Measurements from ENCODE around the gene SEPTIN3. TPM values are rescaled to one million over a fixed set of nuclear protein-coding genes. Genes with fewer than 3 reads are reported as not detected.

The SEPTIN3 gene
- polyA plus RNA-seq, 1 donor from 2014 or later: 167 TPM

DNA sequence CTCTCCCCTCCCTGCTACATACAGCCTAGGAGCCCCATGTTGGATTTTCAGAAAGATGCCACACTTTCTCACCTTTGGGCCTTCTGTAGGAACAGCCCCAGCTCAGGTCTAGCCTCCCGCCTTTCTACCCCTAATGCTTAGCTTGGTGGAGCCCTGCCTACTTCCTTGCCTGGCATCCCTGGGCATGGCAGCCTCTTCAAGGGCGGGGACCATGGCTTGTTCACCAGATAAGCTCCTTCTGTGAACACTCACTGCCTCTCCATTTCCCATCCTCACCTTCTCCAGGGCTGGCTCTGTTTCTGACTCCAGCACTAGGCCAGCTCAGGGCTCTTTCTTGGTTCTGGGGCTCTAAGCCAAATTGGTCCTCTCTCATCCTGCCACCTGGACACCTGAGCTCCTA is 1.4 kb downstream of the SEPTIN3 start:
- Histone ChIP-seq H3K79me2 (replicated peaks; ENCODE audit: insufficient read depth, low read length) (no peaks in the 10 kb centered on the region), H3K9me2 (ENCODE audit: insufficient read depth, low read length) (no peaks in the 10 kb centered on the region), H3K4me3 (ENCODE audit: low read length) (no peak overlapping the region), H4K20me1 (ENCODE audit: insufficient read depth) (no peaks in the 10 kb centered on the region), H2AFZ (ENCODE audit: low read depth, low read length) (no peak overlapping the region), H3K9ac (ENCODE audit: low read length) (no peak overlapping the region), H3K27me3 (ENCODE audit: insufficient read depth, low read depth, low read length) (no peaks in the 10 kb centered on the region), H3K9me3 (ENCODE audit: low read length) (no peaks in the 10 kb centered on the region), H3K27ac (ENCODE audit: low read length) (no peak overlapping the region), H3K4me2 (ENCODE audit: low read length) (no peak overlapping the region), H3K36me3 (ENCODE audit: insufficient read depth, low read length) (no peaks in the 10 kb centered on the region), H3F3A (ENCODE audit: insufficient read depth, low read length, poor library complexity, severe bottlenecking) (no peaks in the 10 kb centered on the region)
- TF ChIP-seq MXI1 (conservative IDR thresholded peaks at IDR 0.05; ENCODE audit: poor library complexity, severe bottlenecking): no peak
- TF ChIP-seq SMC3 (conservative IDR thresholded peaks at IDR 0.05; ENCODE audit: poor library complexity): no peak
- TF ChIP-seq EZH2 (IDR thresholded peaks at IDR 0.05; ENCODE audit: borderline replicate concordance, insufficient read depth, low read length, poor library complexity, severe bottlenecking): no peak
- TF ChIP-seq EP300 (conservative IDR thresholded peaks at IDR 0.05; ENCODE audit: poor library complexity, severe bottlenecking): no peak
- no peak for TF ChIP-seq TAF1 (IDR thresholded peaks at IDR 0.05; ENCODE audit: low read depth)
- no peak for TF ChIP-seq RAD21 (conservative IDR thresholded peaks at IDR 0.05)
- TF ChIP-seq, protein P1, sequence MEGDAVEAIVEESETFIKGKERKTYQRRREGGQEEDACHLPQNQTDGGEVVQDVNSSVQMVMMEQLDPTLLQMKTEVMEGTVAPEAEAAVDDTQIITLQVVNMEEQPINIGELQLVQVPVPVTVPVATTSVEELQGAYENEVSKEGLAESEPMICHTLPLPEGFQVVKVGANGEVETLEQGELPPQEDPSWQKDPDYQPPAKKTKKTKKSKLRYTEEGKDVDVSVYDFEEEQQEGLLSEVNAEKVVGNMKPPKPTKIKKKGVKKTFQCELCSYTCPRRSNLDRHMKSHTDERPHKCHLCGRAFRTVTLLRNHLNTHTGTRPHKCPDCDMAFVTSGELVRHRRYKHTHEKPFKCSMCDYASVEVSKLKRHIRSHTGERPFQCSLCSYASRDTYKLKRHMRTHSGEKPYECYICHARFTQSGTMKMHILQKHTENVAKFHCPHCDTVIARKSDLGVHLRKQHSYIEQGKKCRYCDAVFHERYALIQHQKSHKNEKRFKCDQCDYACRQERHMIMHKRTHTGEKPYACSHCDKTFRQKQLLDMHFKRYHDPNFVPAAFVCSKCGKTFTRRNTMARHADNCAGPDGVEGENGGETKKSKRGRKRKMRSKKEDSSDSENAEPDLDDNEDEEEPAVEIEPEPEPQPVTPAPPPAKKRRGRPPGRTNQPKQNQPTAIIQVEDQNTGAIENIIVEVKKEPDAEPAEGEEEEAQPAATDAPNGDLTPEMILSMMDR (IDR thresholded peaks at IDR 0.05; ENCODE audit: poor library complexity, severe bottlenecking): no peak
- TF ChIP-seq, protein P2, sequence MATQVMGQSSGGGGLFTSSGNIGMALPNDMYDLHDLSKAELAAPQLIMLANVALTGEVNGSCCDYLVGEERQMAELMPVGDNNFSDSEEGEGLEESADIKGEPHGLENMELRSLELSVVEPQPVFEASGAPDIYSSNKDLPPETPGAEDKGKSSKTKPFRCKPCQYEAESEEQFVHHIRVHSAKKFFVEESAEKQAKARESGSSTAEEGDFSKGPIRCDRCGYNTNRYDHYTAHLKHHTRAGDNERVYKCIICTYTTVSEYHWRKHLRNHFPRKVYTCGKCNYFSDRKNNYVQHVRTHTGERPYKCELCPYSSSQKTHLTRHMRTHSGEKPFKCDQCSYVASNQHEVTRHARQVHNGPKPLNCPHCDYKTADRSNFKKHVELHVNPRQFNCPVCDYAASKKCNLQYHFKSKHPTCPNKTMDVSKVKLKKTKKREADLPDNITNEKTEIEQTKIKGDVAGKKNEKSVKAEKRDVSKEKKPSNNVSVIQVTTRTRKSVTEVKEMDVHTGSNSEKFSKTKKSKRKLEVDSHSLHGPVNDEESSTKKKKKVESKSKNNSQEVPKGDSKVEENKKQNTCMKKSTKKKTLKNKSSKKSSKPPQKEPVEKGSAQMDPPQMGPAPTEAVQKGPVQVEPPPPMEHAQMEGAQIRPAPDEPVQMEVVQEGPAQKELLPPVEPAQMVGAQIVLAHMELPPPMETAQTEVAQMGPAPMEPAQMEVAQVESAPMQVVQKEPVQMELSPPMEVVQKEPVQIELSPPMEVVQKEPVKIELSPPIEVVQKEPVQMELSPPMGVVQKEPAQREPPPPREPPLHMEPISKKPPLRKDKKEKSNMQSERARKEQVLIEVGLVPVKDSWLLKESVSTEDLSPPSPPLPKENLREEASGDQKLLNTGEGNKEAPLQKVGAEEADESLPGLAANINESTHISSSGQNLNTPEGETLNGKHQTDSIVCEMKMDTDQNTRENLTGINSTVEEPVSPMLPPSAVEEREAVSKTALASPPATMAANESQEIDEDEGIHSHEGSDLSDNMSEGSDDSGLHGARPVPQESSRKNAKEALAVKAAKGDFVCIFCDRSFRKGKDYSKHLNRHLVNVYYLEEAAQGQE (IDR thresholded peaks at IDR 0.05; ENCODE audit: borderline replicate concordance): no peak

DNA sequence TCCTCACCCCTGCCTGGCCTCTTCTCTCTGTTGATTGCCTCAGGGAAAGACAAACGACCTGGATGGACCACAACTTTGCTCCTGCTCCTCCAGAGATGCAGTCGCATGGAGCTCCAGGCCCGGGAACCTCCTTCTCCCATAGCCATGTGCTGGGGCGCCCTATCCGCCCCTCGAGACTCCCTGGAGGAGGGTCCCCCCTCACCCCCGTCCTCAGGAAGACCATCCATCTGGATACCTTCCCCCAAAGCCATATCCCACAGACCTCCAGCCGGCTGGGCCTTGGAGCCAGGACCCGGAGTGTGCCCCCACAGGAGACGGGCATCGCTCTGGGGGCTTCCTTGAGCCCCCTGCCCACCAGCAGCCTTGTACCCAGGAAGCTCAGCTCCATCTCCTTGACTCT is 2.2 kb downstream of the SEPTIN3 start:
- Histone ChIP-seq H3K27me3 (ENCODE audit: insufficient read depth, low read depth, low read length) (no peaks in the 10 kb centered on the region), H3K4me3 (ENCODE audit: low read length) (no peak overlapping the region), H3K27ac (ENCODE audit: low read length) (no peak overlapping the region)

More for the DNA sequence above, 2.2 kb downstream of the SEPTIN3 start:
- TF ChIP-seq, protein P1 (IDR thresholded peaks at IDR 0.05; ENCODE audit: poor library complexity, severe bottlenecking): no peak
- TF ChIP-seq EP300 (conservative IDR thresholded peaks at IDR 0.05; ENCODE audit: poor library complexity, severe bottlenecking): no peak
- TF ChIP-seq RAD21 (conservative IDR thresholded peaks at IDR 0.05): no peak
- TF ChIP-seq, protein P2 (IDR thresholded peaks at IDR 0.05; ENCODE audit: borderline replicate concordance): no peak
- no peak for TF ChIP-seq EZH2 (IDR thresholded peaks at IDR 0.05; ENCODE audit: borderline replicate concordance, insufficient read depth, low read length, poor library complexity, severe bottlenecking)
- TF ChIP-seq MXI1 (conservative IDR thresholded peaks at IDR 0.05; ENCODE audit: poor library complexity, severe bottlenecking): no peak
- TF ChIP-seq SMC3 (conservative IDR thresholded peaks at IDR 0.05; ENCODE audit: poor library complexity): no peak
- no peak for TF ChIP-seq TAF1 (IDR thresholded peaks at IDR 0.05; ENCODE audit: low read depth)
- TF ChIP-seq POLR2AphosphoS5 (IDR thresholded peaks at IDR 0.05): no peak
- Histone ChIP-seq H3K36me3 (ENCODE audit: insufficient read depth, low read length) (no peaks in the 10 kb centered on the region), H3F3A (ENCODE audit: insufficient read depth, low read length, poor library complexity, severe bottlenecking) (no peaks in the 10 kb centered on the region), H3K9ac (ENCODE audit: low read length) (no peak overlapping the region), H2AFZ (ENCODE audit: low read depth, low read length) (no peak overlapping the region), H3K79me2 (replicated peaks; ENCODE audit: insufficient read depth, low read length) (no peaks in the 10 kb centered on the region), H3K9me3 (ENCODE audit: low read length) (no peaks in the 10 kb centered on the region), H3K4me2 (ENCODE audit: low read length) (no peak overlapping the region), H4K20me1 (ENCODE audit: insufficient read depth) (no peaks in the 10 kb centered on the region), H3K9me2 (ENCODE audit: insufficient read depth, low read length) (no peaks in the 10 kb centered on the region)
